OCI-M2 (cell line): Measurements from ENCODE around the gene PGLYRP4.
"Not testable (repeated sequence)": the region's sequence is repeated elsewhere in the genome, so short reads cannot be mapped to it uniquely, and the experiment has no call there.

Source experiments
- DNase-seq: peaks from one replicate; lab custom pipeline; 2025; ENCODE audit not compliant: unreplicated experiment; lab: John Stamatoyannopoulos, UW

Gene PGLYRP4

GRCh38 chr1:153357076-153357852 is 8.6 kb upstream of the PGLYRP4 start:
- no peak for DNase-seq

GRCh38 chr1:153356392-153357075 is 7.9 kb upstream of the PGLYRP4 start:
- DNase-seq, result no peak

DNA sequence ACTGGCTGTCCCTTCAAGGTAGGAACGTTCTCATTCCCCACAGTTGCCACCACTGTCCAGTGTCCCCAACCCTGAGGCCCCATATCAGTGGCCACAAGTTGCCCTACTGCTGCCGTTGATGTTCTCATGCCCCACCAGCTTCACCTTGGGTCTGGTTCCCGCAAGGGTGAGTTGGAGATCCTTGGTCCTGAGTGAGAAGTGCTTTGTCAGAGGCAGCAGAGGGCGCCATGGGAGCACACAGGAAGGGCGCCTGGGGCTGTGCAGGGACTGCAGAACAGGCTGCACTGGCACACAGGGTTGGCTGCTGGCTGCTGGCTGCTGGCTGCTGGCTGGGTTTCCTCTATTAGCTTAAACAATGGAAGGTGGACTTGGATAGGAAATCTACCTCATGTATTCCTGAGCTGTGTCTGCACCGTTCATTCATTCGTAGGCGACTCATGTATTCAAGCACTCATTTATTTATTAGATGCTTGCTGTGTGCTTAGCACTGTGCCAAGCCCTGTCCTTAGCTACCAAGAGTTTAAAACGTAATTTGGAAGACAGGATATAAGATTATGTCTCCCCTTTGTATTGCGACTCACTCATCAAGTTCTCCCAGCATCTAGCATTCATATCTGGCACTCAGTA is 6.9 kb upstream of the PGLYRP4 start:
- DNase-seq, result no peak

DNA sequence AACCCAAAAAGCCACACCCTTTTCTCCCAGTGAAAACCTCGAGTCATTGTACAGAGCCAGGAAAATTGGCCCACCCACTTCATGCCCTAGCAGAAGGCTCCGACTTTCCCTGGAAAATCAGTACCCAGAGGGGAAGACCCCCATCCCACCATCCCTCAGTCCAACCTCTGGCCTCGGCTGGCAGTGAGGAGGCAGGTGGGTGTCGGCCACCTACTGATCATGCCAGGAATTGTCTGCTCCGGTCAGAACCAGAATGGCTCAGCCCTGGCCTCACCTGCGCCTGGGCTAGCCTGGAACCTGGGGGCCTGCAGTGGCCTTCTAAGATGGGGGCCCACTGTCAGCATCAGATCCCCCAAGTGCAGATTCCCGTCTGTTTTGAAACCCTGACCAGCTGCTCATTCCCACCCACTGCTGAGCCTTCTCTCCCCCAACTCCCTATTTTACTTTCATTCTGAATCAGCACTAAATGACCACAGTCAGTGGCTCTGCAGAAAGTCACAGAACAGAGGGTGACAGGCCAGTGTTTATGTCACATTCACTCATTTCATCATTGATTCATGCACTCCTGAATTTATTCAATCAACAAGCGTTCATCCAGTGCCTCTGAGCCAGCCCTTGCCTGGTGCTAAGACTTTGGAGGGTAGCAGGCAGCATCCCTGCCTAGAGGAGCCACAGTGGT is 6.0 kb upstream of the PGLYRP4 start:
- no peak for DNase-seq

DNA sequence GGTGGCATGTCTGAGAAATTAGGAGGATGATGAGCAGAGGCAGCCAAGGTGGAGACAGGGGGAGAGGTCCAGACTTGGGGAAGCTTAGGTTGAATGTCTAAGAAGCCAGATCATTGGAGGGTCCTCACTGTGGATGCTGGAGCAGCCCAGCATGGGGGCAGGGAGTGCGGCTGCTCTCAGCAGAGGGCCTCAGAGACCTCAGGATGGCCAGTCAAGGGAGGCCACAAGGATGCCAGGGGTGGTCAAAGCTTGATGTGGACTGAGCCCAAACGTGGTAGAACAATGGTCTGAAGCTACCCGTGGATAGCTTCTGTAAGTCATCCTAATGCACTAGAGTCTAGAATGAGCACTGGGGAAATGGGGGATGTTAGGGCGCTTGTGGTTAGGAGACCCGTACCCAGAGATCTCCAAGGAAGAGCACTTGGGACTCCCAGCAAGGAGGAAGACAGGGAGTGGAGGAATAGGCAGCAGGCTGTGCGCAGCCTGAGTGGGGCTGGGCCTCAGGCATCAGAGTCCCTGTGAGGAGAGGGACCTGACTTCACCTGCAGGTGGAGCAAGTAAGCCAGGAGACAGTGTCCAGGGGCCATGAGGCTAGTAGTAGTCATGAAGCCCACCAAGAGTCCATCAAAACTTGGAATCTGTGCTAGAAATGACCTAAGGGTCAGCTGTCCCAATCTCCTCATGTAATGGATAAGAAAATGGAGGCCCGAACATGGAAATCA is 4.7 kb upstream of the PGLYRP4 start:
- no peak for DNase-seq

DNA sequence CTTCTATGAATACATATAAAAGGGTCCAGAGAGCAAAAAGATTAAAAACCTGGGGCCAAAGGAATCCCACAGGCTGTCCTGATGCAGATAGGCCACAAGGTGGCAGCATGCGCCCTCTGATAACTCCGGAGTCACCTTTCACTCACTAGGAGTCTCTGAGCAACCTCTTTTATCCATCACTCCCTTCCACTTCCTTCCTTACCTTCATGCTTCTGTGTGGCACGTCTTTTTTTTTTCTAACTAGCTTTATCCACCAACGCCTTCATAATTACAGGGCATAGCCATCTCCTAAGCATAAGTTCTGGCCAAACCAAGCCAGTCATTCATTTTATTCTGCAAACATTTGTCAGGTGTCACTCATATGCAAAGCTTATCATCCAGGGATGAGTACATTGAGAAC is 3.9 kb upstream of the PGLYRP4 start:
- no peak for DNase-seq

- DNase-seq, result no peak
These were observed 1.8 kb upstream of the PGLYRP4 start for GRCh38 chr1:153350321-153350957.

- no peak for DNase-seq
These were observed 1.0 kb upstream of the PGLYRP4 start for GRCh38 chr1:153349363-153350320.

DNA sequence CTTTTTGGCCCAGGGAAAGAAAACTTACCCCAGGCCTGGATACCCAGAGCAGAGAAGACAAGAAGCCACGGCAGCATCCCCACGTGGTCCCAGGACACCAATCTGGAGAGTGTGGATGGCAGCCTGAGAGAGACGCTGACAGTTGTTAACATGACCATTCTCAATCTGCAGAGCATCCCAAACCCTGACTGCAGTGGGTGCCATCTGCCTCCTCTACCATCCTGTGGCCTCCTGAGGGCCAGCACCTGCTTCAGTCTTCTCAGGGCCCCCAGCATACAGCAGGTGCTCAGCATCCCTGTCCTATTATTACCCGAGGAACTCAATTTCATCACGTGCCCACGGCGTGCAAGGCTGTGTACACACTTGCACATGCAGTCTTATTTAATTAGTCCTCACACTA is 785 bp downstream of the PGLYRP4 start:
- no peak for DNase-seq

DNA sequence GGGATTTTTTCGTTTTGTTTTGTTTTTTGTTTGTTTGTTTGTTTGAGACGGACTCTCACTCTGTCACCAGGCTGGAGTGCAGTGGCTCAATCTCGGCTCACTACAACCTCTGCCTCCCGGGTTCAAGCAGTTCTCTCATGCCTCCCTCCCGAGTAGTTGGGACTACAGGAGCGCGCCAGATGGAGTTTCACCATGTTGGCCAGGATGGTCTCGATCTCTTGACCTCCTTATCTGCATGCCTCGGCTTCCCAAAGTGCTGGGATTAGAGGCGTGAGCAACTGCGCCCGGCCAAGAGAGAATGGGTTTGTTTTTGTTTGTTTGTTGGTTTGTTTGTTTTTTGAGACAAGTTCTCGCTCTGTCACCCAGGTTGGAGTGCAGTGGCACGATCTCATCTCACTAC is 1.6 kb downstream of the PGLYRP4 start:
- DNase-seq, result not testable (repeated sequence)

GRCh38 chr1:153346077-153346723 is 2.4 kb downstream of the PGLYRP4 start:
- DNase-seq, result no peak

DNA sequence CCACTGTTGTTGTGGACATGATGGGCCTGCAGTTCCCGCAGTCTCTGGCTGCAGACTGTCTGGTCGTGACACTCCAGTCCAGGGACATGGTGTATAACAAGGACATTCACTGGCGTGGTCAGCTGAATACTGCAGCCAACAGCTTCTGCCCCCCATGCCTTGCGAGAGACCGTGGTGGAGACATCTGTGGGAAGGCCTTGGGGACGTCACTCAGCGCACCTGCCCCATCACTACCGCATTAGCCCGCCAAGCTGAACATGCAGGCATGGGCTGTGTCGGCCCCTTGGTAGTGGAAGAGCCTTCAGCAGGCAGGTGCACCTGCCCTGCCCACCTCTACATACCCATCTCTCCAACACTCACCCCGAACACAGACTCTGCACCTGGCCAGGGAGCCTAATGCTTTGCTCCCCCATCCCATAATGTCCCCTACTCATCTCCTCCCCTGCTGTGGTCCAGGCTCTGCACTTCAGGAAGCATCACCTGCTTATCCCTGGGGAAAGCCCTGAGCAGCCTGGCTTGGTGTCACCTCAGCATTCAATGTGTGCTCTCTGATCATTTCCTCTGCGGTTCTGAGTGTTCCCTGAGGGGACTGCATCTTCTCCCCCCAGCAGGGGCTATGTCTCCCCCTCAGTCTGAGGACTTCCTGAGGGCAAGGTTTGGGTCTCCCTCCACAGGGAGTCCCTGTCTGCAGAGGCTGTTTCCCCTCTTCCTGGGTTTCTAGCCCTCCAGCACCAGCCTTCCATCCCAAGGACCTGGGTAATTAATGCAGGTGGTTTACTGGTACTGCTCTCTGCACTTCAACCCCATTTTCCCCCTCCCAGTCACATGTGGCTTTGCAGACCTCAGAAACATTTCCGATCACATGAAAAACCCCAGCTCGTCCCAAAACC is 3.2 kb downstream of the PGLYRP4 start:
- DNase-seq, result no peak

GRCh38 chr1:153344718-153345025 is 4.0 kb downstream of the PGLYRP4 start:
- DNase-seq, result no peak

DNA sequence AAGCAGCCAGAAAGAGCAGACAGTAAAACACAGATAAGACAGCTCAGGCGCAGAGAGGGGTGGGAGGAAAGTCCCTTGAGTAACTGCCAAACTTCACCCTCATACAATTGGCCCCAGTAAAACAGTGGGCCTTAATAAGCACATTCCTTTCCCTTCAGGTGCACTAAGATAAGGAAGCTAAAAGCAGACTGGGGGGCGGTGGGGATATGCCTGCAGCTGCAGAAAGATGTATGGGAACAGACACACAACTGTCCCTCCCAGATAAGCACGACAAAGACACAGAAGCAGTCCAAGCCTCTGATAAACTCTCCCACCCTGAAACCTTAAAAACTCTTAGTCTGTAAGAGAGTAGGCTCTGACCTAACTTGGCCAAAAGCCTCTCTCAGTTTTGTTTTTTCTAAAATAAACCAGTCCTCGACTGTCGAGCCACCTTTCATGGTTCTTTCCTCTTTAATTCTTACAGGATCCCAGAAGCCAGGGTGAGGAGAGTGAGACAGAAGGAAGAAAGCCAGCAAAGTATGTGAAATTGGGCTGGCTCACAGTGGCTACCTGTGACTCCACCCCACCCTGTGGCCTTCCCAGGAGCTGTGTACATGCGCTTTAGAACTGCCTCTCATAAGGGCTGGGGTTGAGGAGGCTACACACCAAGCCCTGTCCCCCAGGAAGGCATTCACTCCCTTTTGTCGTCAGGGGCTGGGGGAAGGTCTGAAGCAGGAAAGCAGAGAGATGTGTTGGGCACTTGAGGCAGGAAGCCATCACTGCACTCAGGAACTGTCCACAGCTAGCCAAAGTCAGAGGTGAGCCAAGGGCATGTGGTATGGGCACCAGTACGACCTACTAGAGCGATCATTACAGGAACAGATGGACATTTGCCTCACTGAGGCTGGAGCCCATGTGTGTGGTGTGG is 4.6 kb downstream of the PGLYRP4 start:
- no peak for DNase-seq

DNA sequence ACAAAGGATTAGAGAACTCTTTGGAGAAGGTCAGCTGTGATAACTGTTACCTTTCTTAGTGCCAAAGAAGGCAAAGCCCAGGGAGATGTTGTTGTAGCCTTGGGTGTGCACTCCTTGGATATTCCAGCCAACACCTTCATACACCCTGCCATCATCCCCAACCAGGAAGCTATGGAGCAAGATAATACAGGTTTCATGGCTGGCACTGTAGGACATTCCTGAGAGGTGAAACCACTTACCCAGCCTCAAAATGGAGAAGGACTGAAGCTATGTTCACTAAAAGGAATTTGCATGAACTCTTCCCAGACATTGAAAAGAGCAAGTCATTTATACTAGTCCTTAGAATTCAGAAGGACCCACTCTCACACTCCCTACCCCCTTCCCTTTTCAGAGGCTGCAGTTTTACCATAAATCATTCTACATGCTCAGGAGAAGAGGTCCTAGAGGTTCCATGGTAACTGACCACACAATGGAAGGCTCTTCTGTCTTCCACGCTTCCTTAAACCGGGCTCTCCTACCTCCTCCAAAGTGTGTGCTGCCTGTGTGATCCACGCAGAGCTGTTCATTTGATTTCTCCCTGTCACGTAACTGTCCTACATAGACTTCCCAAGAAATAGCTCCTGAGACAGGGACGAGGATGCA is 5.5 kb downstream of the PGLYRP4 start:
- no peak for DNase-seq

- DNase-seq, result no peak
These were observed 6.5 kb downstream of the PGLYRP4 start for GRCh38 chr1:153342178-153342577.
